Stimulated activated CD8-positive, alpha-beta memory T cell treated with anti-CD3 and anti-CD28 coated beads, Interleukin-4, amount 100 ng/mL, for 1 hour (primary cell): ENCODE measurements around the gene SLC6A6.
A peak's percentile ranks its signal among the peaks of the same experiment; 100 is the strongest.

Source experiments
- DNase-seq, 2 donors: peaks; one replicate each; pipeline ENCODE4 v3.0.0-alpha.2; 2020; ENCODE audit warnings: low read depth in 2 of 2, low spot score in 1 of 2

Gene SLC6A6

GRCh38 chr3:14416453-14416852, 14.0 kb downstream of the SLC6A6 start:
- no peak for DNase-seq

DNA sequence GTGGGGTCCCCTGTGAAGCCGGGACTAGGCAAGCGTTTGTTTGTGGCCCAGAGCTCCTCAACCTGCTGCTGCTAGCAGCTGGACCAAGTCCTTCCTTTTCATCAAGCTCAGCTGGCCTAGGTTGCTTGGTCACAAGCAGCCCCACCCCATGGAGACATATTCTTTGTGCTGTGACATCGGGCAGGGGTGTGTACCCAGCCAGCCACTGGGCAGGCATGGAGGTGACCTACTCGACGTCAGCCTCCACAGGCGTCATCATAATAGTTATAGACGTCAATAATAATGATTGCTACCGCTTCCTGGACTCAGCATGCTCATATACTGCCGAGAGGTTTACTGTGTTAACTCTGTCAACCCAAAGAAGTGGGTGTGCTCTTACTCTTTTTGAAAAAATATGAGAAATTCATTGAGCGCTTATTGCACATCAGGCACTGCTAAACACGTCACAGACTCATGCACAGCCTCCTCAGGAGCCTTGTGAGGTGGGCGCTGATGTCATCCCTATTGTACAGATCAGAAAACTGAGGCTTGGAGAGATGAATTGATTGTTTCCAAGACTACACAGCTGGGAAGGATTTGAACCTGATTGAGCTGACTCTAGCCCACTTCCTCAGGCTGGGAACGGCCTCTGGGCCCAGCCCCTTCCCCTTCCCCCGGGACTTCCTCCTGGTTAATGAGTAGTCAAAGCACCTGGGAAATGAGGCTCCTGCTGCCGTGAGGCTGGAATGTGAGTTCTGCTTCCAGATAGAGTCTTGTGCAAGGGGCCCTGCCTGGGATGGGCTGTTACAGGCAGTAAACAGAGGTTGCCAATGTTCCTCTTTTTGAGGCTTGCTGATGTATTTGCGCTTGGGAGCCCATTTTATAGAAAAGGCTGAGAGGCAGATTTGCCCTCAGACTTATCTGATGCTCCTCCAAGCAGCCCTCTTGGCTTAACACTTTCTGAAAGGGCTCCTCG, 16.2 kb downstream of the SLC6A6 start:
- DNase-seq = no peak

GRCh38 chr3:14422016-14422963, 19.9 kb downstream of the SLC6A6 start:
- DNase-seq = no peak

GRCh38 chr3:14423197-14423743, 20.9 kb downstream of the SLC6A6 start:
- DNase-seq = no peak

DNA sequence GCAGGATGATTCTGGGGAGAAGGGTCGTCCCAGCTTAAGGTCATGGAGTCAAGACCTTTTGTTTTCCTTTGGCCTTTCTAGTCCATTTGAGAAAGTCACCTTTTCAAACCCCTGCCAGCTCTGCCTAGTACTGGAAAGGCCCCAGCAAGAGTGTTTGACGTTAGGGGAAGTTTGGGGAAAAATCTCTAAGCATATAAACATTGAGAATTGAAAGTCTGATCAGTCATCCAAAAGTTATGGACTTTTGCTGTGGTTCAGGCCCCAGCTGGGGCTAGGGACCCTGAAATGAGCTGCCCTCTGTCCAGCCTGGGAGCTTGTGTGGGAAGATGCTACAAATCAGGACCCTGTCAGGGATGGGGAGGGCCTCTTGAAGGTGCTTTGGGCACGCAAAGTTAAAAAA, 21.6 kb downstream of the SLC6A6 start:
- no peak for DNase-seq

DNA sequence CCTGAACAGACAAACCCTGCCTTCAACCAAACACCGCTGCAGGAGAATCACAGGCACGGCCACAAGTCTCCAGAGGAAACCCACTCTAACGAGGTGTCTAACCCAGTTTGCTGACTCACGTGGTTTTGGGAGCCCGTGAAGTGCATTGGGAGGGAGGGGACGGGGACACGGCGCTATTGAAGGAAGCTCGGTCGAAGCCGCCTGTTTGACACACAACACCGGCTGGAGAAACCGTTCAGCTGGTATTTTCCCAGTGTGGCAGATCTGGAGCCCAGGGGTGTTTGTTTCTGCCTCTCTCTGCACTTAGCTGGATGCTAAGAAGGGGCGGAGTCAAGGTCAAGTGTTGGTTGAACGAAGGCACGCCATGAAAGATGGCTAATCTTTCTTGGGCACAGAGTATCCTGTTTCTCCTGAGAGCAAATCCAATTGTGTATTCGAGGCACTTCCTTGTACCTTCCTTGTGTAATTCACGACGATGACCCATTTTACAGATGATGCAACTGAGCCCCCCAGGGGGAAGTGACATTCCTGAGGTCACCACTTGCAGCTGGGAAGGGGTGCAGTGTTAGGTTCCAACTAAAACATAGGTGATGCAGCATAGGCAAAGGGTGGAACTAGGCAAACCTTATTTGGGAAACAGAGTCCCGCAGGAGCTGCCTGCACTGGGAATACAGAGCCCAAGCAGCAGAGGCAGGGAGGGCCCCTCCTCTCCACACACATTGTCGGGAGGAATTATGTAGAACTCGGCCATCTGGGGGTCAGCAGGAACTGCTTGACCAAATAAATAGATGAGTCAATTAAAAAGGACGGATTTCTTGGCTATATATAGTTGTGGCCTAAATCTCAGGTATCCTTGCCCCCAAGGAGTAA, 22.5 kb downstream of the SLC6A6 start:
- peak in 1 of 2 donors; percentile 20 for DNase-seq

- DNase-seq = no peak
These were observed 23.3 kb downstream of the SLC6A6 start for GRCh38 chr3:14425581-14426304.

GRCh38 chr3:14426305-14426620, 23.9 kb downstream of the SLC6A6 start:
- DNase-seq = no peak

DNA sequence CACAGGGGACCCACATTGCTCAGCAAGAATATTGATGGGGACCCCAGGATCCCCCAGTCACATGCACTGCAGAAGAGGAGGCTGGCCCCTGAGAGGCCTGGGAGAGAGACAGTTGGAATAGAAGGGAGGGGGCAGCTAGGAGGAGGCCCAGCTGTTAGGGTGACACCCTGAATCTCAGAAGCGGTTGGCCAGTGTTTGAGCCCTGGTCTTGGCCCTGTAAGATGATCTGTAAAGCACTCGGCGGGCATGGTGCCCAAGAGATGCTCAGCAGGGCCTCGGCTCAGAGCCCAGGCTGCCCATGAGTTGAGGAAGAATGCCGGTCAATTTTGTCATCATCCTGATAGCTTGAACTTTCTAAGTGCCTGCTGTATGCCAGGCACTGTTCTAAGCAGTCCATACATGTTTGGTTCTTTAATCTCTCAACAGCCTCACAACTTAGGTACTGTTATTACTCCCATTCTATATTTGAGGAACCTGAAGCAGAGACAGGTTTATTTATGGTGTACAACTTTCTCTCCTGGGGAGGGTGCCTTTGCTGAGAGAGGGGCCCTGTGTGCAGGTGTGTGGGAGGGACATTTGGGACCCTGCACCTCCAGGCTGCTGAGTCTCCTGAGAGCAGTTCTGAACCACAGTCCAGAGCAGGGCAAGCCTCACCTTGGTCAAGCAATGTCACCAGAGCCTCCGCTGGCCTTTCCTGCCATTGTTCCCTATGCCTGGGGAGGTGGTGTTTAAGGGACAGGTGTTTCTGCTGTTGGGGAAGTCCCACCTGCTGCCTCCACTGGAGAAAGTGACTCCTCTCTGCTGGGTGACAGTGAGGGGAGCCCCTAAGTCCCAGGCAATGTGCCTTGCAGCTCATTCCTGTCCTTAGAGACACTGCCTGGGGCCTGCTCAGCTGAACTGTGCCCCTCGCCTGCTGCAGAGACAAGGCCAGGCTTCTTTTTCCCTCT, 26.0 kb downstream of the SLC6A6 start:
- no peak for DNase-seq

DNA sequence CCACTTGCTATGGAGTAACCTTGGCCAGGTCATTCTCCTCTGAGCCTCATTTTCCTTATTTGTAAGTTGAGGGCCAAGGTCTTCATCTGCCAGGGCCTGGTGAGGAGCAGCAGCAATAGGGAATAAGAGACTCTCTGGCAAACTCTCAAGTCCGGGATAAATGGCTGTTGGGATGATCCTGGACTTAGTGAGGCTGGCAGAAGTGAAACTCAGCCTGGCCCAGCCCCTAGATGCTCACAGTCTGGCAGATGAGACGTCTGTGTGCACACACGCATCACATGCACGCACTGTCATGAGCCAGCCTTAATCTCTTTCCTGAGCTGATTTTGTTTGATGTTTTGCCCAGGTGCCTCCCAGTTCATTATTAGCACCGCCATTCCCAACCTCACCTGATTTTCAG, 26.8 kb downstream of the SLC6A6 start:
- DNase-seq = no peak

DNA sequence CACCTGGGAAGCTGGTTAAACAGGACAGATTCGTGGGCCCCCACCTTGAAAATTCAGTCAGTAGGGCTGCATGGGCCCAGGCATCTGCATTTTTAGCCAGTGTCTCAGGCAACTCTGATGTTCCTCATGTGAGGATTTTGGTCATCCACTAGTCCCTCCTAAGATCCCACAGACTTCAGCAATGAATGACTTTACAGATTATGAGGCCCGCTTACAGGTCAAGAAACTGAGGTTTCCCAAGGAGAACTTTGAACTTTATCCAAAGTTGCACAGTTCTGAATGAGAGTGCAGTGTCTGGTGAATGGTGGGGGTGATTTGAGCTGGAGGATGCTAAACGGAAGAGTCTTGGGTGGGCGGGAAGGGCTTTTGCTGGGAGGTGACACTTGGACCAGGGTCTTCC, 27.2 kb downstream of the SLC6A6 start:
- no peak for DNase-seq

DNA sequence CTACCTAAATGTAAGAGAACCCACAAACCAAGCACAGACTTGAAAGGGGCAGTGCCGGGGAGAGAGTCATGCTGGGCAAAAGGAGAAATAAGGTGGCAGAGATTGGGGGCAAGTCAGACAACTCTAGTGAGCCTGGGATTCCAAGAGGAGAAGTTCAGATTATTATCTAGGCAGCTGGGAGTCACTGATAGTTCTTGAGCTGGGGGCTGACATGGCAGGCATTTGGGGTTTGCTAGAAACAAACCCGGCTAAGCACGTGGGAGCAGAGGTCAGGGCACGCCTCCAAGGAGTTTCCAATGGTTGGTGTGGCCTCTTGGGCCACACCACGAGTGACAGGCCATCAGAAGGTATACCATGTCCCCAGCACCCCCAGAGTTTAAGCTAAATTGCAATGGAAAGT, 27.6 kb downstream of the SLC6A6 start:
- DNase-seq = no peak

DNA sequence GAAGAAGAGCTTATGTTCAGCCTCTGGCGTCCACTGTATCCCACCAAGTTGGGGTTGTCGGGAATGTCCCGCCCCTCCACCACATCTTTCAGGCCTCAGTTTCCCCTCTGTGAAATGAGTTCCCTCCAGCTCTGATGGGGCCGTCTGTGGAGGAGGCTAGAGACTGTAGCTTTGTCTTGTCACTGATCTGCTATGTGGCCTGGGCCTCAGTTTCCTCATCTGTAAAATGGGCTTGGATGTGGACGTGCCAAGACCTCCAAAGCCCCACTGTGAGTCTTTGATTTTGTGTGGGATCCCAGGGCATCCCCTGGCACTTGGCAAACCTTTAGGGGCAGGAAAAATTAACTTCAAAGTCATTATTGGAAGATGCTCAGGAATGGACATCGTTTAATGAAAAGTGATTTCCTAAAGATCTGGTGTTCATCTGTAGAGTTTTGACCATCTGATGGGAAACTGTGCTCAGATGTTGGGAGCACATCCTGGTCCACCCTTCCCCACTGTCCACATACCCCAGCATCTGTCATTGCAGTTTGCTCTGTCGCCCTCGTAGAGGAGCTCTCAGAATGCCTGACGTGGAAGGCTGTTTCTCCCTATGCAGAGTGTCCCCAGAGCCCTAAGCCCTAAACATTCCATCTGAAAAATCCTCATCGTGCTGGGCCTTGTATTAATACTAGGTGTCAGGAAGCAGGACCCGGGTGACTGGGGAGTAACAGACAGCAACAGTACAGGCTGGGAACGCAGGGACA, 28.5 kb downstream of the SLC6A6 start:
- DNase-seq = no peak

GRCh38 chr3:14431452-14431916, 29.1 kb downstream of the SLC6A6 start:
- no peak for DNase-seq

GRCh38 chr3:14431917-14432834, 29.8 kb downstream of the SLC6A6 start:
- DNase-seq = peak; percentile 78 to 90

DNA sequence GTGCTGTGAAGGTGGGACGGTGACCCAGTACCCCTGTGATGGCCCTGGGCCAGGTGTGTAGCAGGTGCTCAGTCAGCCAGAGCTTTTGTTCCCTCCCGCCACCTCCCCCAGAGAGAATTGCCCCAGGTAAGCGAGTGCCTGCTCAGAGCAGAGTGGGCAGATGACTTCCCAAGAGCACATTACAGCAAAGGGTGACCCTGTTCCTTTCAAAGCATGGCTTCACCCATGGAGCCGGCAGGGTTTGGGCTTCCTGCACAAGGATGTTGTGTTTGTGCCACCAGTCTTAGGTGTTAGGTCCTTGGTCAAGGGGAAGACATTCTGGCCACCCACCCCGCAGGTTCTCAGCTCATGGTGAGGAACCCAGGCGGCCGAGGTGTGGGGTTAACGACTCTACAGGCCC, 30.7 kb downstream of the SLC6A6 start:
- no peak for DNase-seq

GRCh38 chr3:14434126-14434497, 31.7 kb downstream of the SLC6A6 start:
- no peak for DNase-seq
